GM21723 (cell line): ENCODE results near the gene AIFM3.

ENCODE experiments used
- ATAC-seq: cut with Tn5 transposase; IDR thresholded peaks from one replicate; pipeline ENCODE4 v1.9.1; 2021; ENCODE audit warnings: mild to moderate bottlenecking, moderate library complexity; ENCODE audit not compliant: unreplicated experiment

AIFM3 gene

DNA sequence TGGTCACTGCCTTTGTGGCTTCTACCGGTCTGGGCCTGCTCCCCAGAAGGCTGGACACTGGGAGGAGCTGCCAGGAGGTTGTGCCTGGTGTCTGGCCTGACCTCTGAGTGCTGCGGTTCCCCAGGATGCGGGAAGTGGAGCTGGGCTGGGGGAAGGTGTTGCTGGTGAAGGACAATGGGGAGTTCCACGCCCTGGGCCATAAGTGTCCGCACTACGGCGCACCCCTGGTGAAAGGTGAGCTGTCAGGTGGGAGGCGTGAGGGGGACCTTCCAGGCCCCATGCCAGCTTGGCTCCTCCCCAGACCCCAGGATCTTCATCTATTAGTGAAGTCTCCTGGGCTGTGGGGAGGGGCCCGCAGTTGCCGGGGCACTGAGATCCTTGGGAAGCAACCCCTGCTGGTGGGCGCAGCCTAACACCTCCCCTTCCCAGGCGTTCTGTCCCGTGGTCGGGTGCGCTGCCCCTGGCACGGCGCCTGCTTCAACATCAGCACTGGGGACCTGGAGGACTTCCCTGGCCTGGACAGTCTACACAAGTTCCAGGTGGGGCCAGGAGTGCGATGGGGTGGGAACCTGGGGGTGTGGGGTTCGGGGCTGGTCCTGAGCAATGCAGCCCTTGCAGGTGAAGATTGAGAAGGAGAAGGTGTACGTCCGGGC is 6.7 kb downstream of the AIFM3 start:
- ATAC-seq, result no peak

DNA sequence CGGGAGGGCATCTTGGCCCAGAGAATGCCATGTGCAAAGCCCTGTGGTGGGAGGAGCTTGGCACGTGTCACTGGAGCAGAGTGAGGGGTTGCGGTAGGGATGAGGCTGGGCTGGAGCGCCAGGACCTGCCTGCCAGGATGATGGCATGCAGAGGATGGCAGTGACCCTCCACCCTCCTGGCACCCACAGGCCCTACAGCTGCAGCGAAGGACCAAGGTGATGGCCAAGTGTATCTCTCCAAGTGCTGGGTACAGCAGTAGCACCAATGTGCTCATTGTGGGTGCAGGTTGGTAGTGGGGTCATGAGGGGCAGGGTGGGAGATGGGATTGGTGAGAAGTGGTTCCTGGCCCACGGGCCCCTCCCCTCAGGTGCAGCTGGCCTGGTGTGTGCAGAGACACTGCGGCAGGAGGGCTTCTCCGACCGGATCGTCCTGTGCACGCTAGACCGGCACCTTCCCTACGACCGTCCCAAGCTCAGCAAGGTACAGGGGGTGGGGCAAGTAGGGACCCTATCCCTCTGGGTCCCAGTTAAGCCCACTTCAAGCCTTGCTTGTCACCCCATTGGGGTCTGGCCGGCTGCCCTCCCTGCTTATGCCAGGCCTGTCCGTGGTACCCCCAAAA is 7.4 kb downstream of the AIFM3 start:
- no peak for ATAC-seq

DNA sequence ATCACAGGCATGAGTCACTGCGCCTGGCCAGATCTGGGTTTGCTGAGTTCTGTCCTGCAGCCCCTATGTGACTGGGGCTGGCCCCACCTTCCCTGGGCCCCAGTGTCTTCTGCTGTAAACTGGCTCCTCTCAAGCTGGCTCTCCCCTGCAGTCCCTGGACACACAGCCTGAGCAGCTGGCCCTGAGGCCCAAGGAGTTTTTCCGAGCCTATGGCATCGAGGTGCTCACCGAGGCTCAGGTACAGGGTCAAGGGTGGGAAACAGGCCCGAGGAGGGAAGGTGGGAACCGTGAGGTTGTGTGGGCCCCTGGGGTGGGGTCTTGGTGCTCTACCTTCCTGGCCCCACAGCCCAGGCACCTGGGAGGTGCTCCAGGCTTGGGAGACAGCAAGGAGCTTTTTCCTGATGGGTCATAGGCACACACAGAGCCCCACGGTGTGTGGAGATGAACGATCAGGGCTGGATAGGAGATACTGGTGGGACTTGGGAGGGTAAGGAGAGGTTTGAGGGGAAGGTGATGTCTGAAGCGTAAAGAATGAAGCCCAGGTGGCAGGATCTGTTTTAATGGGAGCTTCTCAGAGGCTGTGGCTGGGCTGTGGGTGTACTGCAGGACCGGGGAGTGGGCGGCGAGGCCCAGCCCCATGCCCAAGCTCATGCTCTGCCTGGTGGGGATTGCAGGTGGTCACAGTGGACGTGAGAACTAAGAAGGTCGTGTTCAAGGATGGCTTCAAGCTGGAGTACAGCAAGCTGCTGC is 8.7 kb downstream of the AIFM3 start:
- no peak for ATAC-seq

DNA sequence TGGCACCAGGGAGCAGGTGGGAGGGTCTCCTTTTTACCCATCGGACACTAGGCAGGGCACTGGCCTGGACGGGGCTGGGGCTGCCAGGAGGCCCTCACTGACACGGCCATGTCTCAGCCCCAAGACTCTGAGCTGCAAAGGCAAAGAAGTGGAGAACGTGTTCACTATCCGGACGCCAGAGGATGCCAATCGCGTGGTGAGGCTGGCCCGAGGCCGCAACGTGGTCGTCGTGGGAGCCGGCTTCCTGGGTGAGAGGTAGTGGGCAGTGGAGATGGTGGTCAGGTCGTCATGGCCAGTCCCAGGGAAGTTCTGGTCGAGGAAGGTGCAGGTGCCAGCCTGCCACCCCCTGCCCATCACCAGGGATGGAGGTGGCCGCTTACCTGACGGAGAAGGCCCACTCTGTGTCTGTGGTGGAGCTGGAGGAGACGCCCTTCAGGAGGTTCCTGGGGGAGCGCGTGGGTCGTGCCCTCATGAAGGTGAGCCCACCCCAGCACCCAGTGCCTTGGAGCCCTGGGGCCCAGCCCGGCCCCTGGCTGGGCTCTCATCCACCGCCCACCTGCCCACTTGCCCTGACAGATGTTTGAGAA is 9.3 kb downstream of the AIFM3 start:
- no peak for ATAC-seq

DNA sequence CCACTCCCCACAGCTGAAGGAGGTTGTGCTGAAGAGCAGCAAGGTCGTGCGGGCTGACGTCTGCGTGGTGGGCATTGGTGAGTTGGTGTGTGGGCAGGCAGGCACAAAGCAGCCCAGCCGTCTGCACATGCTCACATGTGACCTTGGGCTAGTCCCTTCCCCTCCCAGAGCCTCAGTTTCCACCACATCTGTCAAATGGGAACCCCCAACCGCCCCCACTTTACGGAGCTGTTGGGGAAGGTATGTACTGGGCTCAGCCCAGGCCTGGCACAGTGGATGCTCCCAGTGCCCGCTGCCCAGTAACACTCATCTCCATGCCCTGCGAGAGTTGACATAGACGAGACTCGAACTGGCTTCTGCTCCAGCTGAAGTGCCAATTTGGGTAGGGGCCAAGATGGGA is 10.0 kb downstream of the AIFM3 start:
- no peak for ATAC-seq

DNA sequence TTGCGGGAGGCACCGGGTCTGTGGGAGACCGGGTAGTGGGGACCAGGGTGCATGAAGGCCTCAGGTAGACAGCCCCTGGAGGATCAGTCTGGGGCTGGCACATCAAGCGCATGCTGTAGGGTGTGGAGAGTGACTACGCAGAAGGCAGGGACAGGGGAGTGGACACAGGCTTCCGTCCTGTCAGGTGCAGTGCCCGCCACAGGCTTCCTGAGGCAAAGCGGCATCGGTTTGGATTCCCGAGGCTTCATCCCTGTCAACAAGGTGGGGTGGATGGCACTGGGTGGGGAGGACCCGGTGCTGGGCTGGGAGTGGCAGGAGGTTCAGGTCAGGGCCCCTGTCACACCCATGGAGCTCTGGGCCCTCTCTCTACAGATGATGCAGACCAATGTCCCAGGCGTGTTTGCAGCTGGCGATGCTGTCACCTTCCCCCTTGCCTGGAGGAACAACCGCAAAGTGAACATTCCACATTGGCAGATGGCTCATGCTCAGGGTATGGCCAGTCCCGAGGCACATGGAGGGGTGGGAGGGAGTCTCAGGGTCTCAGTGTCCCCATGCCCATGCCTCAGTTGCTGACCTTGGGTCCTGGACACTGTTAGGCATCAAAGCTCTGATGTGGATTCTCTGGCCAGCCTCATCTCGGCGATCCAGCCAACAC is 10.6 kb downstream of the AIFM3 start:
- ATAC-seq, result no peak

DNA sequence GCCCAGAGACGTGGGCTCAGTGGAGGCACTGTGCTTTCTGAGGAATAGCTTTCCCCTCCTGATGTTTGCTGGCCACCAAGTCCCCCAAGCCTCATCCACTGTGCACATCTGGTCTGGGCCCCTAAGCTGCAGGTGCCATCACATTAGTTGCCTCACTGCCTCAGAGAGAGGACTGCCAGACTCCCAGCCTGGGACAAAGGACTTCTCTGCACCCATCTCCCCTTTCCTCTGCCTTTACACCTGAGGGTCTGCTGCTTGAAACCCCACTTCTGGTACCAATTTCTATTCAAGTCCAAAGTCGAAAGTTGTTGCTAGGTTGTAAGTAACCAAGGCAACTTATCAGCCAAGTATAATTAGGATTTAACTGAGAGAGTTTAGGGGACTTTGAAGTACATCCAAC is 11.4 kb downstream of the AIFM3 start:
- no peak for ATAC-seq

DNA sequence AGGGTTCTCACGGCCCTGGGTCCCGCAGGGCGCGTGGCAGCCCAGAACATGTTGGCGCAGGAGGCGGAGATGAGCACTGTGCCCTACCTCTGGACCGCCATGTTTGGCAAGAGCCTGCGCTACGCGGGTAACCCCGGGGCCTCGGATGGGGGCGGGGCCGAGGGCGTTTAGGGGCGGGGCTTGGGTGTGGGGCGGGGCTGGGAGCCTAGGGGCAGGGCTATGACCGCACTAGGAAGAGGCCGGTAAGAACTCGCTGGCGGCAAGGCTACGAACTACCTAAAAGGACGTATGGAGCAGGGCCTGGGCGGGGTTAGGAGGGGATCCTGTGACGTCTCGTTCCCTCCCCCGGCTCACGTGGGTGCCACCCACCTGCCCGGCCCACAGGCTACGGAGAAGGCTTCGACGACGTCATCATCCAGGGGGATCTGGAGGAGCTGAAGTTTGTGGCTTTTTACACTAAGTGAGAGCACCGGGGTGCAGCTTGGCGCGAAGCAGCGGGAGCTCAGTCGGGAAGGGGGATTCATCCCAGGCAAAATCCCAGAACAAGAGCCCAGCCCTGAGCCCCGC is 12.3 kb downstream of the AIFM3 start:
- no peak for ATAC-seq

DNA sequence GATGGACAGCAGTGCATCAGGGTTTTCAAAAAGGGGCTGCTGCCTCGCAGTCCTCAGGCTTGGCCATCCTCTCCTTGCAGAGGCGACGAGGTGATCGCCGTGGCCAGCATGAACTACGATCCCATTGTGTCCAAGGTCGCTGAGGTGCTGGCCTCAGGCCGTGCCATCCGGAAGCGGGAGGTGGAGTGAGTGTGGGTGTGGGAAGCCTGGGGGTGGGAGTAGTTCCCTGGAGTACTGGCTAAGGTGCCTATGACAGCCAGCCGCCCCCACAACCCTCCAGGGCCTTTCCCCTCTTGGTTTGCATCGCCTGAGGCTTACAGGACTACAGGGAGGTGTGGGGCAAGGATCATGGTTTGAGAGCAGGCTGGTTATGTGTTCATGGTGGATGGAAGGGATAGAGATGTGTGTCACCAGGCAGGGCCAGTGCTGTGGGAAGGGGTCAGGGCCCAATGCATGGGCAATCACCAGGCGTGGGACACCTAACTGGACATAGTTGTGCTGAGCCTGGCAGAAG is 12.9 kb downstream of the AIFM3 start:
- ATAC-seq, result no peak

DNA sequence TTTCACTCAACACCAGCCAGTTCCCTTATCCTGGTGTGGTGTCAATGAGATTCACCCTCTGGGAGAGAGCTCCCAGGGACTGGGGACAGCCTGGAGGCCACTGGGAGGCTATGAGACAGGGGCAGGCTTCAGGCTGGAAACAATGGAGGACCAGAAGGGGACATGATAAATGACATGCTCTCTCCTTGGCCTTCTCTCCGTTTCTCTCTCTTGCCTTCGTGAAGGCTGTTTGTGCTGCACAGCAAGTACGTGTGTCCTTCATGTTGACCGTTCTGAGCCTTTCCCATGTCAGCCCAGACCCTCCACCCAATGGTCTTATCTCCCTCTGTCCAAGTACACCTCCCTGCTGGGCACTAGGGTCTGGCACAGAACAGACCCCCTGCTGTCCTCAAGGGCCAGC is 13.5 kb downstream of the AIFM3 start:
- no peak for ATAC-seq

DNA sequence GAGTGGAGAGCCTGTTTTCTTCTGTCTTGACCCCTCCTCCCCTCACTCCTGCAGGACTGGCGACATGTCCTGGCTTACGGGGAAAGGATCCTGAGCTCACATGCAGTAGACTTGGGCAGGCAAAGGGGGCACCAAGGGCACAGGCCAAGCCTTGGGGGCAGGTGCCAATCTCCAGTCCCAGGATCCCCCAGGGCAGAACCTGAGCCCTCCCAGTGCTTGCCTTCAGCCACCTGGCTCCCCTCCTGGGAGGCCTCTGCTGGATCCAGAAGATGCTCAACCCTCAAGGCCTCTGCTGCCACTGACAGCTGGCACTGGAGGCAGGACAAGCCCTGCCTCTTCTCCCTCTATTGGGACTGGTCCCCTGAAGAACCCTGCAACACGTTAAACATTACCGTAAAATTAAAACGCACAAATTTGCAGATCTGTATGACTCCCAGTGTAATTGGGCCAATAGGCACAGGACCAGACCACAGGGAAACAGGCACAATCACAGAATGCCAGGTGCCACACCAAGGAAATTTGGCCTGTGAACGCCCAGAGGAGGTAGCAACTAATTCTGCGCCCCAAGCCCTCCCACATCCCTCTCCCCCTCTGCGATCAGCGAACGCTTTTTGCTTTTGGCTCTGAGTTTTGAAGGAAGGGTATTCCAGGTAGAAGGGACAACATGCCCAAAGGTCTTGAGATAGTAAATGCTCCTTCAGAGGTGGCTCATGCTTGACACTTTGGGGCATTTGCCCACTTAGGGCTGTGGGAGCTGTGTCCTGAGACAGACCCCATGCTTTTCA is 14.1 kb downstream of the AIFM3 start:
- ATAC-seq, result no peak

DNA sequence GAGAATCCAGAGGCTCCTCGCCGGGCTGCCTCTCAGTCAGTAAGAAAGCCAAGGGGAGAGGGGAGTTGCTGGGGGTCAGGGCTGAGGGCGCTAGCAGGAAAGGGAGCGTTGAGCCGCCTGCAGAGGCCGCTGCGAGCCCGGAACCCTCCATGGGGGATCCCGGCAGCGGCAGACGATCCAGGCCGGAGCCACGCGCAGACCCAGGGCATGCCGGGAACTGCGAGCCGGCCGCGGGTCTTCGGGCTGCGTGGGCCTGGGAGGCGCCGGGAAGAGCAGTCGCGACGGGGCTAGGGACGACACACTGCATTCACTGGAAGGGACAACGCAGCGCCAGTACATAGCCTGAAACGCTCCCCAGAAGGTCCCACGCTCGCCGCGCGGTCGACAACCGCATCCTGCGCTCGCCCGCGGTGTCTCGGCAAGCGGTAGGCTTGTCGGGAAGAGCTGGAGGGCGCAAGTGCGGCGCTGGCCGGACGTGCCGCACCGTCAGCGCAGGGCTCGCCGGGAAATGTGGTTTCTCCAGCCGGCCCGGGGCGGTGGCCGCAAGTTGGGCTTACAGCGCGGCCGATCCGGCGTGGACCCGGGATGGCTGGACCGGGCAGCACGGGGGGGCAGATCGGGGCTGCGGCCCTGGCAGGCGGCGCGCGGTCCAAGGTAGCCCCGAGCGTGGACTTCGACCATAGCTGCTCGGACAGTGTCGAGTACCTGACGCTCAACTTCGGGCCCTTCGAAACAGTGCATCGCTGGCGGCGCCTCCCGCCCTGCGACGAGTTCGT is 14.9 kb downstream of the AIFM3 start, which contains the start of gene LZTR1:
LZTR1 (plus strand) TSS at position 511 of the 776 bp plus-strand sequence; CDS start at position 586, 75 bp downstream.
- peak; percentile 67 for ATAC-seq

DNA sequence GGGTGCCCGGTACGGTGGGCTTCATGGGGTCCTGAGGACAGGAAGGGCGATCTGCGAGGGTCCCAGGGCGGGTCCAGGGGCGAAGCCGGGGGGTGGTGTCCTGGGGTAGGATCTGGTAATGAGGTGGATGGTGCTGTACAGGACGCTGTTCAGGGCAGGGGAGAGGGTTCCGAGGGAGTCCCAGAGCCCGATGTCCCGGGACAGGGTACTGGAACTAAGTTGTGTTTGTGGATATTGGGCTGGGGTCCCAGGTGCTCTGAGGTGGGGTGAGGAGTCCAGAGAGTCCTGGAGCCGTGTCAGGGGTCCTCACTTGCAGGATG is 15.5 kb downstream of the AIFM3 start:
- ATAC-seq, result no peak

DNA sequence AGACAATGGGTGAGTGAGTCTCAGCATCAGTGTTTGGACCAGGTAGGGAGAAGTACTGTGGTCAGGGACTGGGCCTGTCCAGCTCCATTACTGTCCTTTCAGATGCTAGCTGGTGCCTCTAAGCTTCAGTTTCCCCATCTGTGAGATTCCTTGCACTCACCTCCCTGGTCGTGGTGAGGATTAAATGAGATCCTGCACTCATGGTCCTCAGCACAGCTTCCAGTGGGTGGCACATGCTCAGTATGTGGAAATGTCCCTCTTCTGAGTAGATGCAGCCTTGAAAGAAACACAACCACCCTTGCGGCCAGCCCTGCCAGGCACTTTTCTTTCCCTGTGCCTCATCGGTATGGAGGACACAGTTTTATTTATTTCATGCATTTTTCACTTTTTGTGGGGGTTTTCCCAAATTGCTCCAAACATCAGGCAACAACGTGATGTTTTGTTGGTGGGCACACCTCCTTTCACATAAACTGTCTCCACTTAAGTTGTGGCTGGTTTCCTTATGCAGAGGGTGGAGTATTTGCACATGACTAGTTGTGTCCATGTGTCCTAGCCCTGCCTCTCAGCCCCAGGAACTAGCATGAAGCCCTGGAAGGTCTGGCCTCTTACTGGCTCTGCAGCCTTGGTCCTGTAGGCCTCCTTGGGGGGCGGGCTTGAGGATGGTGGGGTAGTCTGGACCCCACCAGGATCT is 16.2 kb downstream of the AIFM3 start:
- no peak for ATAC-seq

DNA sequence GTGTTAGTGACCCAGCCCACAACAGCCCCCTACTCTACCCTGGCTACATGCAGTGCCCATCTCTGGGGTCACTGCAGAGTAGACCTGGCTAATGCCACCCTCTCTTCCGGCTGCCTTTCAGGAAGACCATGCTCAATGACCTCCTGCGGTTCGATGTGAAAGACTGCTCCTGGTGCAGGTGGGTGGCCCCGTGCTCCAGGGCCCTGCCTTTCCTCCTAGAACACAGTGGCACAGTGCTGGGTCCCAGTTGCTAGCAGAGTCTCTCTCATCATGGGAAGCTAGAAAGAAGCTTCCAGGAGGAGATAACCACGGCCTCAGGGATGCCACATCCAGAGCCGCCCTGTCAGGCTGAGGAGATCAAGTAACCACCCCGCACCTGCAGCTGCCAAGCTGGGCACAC is 18.7 kb downstream of the AIFM3 start:
- no peak for ATAC-seq

DNA sequence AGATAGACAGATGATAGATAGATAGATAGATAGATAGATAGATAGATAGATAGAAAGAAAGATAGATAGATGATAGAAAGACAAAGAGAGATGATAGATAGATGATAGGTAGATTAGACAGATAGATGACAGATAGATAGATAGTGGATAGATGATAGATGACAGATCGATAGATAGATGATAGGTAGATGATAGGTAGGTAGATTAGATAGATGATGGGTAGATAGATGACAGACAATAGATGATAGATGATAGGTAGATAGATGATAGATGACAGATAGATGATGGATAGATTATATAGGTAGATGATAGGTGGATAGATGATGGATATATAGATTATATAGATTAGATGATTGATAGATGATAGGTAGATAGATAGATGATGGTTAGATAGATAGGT is 19.3 kb downstream of the AIFM3 start:
- ATAC-seq, result no peak

DNA sequence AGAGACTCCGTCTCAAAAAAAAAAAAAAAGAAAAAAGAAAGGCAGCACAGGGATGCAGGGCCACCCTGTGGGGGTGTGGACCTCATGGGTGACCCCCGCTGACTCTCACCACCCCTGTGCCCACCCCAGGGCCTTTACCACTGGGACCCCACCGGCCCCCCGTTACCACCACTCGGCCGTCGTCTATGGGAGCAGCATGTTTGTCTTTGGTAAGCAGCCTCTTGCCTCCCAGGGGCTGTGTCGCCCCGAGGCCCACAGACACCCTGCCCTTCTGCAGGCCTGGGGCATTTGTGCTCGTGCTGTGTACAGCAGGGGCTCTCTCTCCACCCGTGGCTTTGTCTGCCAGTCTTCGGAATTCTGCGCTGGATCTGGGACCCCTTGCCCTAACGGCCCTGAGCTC is 20.3 kb downstream of the AIFM3 start:
- no peak for ATAC-seq

DNA sequence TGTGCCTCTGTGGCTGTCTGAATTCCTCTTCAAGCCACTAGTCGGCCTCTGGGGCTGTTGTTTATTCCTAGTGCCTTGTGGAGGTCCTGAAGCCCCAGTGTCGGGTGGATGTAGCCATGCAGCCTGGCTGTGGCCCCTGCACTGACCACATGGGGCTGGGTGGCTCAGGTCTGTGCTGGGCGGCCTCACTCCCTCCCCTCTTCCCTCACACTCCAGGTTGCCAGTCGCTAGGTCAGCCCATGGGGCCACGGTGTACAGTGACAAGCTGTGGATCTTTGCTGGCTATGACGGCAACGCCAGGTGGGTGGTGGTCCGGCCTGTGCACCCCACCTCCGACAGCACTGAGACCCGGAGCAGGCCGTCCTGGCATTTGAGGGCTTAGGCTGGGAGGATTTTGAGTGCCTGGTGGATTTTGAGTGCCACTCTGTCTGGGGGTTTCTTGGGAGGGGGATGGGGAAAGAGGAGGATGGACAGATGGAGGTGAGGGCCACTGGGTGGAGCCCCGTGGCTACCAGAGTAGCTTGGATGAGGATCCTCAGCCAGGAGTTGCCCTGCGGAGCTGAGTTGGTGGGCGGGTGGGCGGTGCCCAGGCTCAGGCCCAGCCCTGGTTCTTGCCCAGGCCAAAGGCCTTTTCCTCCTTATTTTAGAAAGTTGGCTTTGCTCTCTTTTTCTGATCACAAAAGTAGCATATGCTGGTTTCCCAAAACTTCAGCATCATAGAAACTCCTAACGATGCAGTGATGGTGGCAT is 21.7 kb downstream of the AIFM3 start:
- no peak for ATAC-seq
